Panc1 (cell line): Measurements from ENCODE around the gene MAML3. TPM values are rescaled to one million over a fixed set of nuclear protein-coding genes. Genes with fewer than 3 reads are reported as not detected.

Experiments
- ATAC-seq: fragments of 200-7000 bp; cut with Tn5 transposase; 2 replicates; pipeline ENCODE4 v1.9.1; 2020; ENCODE audit warnings: mild to moderate bottlenecking, moderate library complexity
- BruUV-seq: library from RNA; stranded (reverse); fragments of 400-500 nt; replicated peaks from 2 replicates; lab custom pipeline; 2021; lab: Mats Ljungman, UMichigan
- CTCF ChIA-PET: fragments of 300-600 bp; sonication (Branson Sonifier 250); formaldehyde crosslinking; loops from one replicate; lab custom pipeline; 2022; ENCODE audit warnings: antibody characterized with exemption; lab: Charles Lee
- POLR2A ChIA-PET: fragments of 300-600 bp; sonication (Branson Sonifier 250); formaldehyde crosslinking; loops from one replicate; lab custom pipeline; 2022; ENCODE audit warnings: antibody characterized with exemption; lab: Charles Lee
- DNase-seq: peaks from one replicate; pipeline ENCODE4 v3.0.0-alpha.2; 2010; ENCODE audit warnings: low read depth, low spot score
- H3K27ac ChIP-seq: 2 replicates; pipeline ENCODE4 v1.5.1; 2011; ENCODE audit warnings: mild to moderate bottlenecking, low read length, inconsistent platforms
- H3K27me3 ChIP-seq: fragments of 200-500 bp; sonication (Bioruptor generic); 2 replicates; pipeline ENCODE4 v1.6.0; 2014; ENCODE audit warnings: low read length, inconsistent platforms; ENCODE audit not compliant: control insufficient read depth, insufficient read depth
- H3K36me3 ChIP-seq: fragments of 200-500 bp; sonication (Bioruptor generic); 2 replicates; pipeline ENCODE4 v1.5.1; 2014; ENCODE audit warnings: inconsistent platforms, mild to moderate bottlenecking, low read length, moderate library complexity; ENCODE audit not compliant: control insufficient read depth, insufficient read depth
- H3K4me1 ChIP-seq: 2 replicates; pipeline ENCODE4 v1.5.1; 2011; ENCODE audit warnings: inconsistent platforms, mild to moderate bottlenecking, low read length, moderate library complexity; ENCODE audit not compliant: control insufficient read depth, insufficient read depth
- H3K4me3 ChIP-seq, 2 experiments: 2 replicates each; pipeline ENCODE4 v1.5.1; 2011 to 2012; ENCODE audit warnings: low read depth in 2 of 2, low read length in 2 of 2, mild to moderate bottlenecking in 2 of 2, inconsistent platforms in 1 of 2, moderate library complexity in 1 of 2
- H3K9me3 ChIP-seq: fragments of 200-500 bp; sonication (Bioruptor generic); 2 replicates; pipeline ENCODE4 v1.5.1; 2014; ENCODE audit warnings: low read depth, mild to moderate bottlenecking, inconsistent platforms, low read length, moderate library complexity; ENCODE audit not compliant: control insufficient read depth, insufficient read depth
- CTCF ChIP-seq: fragments of 450-650 bp; IDR thresholded peaks from 2 replicates; pipeline ENCODE4 v1.5.1; 2017; ENCODE audit warnings: mild to moderate bottlenecking
- POLR2AphosphoS5 ChIP-seq: IDR thresholded peaks from 2 replicates; pipeline ENCODE4 v1.6.1; 2012; ENCODE audit warnings: mild to moderate bottlenecking, low read depth, low read length, moderate library complexity
- REST ChIP-seq, 2 experiments: IDR thresholded peaks; 2 replicates each; pipeline ENCODE4 v1.6.1; 2011 to 2012; ENCODE audit warnings: low read depth in 2 of 2, control low read depth in 1 of 2, low read length in 1 of 2, mild to moderate bottlenecking in 1 of 2, moderate library complexity in 1 of 2; ENCODE audit not compliant: insufficient read depth in 1 of 2
- SIN3A ChIP-seq: IDR thresholded peaks from 2 replicates; pipeline ENCODE4 v1.6.1; 2012; ENCODE audit warnings: low read depth, mild to moderate bottlenecking, low read length, moderate library complexity, borderline replicate concordance; ENCODE audit not compliant: insufficient read depth
- TCF7L2 ChIP-seq: IDR thresholded peaks from 2 replicates; pipeline ENCODE4 v1.6.1; 2011; ENCODE audit warnings: mild to moderate bottlenecking, low read depth, low read length, inconsistent platforms
- in situ Hi-C: cut with HindIII; loops from 2 replicates; pipeline ENCODE4 v1.10.0; 2016; ENCODE audit warnings: low sequenced_read_pairs, low pct_unique_long_range_greater_than_20kb
- intact Hi-C: fragments of 100-400 bp; cut with micrococcal nuclease; formaldehyde crosslinking; loops from one replicate; pipeline ENCODE4 v1.10.0; 2022; ENCODE audit not compliant: unreplicated experiment
- total RNA-seq: library from RNA; stranded (reverse); gene quantifications from one replicate; pipeline ENCODE4 v1.2.1, GENCODE V29; 2021; ENCODE audit not compliant: unreplicated experiment

The MAML3 gene
- total RNA-seq, 1 experiment from 2014 or later, result 7.7 TPM

GRCh38 chr4:139917896-139918295 lies 236.1 kb downstream of the MAML3 start:
- Histone ChIP-seq H3K9me3 (no peaks in the 10 kb centered on the region), H3K4me3 (no peak overlapping the region), H3K27me3 (no peaks in the 10 kb centered on the region), H3K4me1 (peaks cover 53% of the 10 kb centered on the region), H3K36me3 (no peaks in the 10 kb centered on the region), H3K27ac (no peak overlapping the region)
- DNase-seq (no peak), ATAC-seq (no peak)
- ChIA-PET POLR2A (no interaction called here), CTCF (no interaction called here)
- BruUV-seq, result no TSS peak
- in situ Hi-C loops, result no loop called here
- intact Hi-C loops, result no loop called here
- TF ChIP-seq TCF7L2 (no peak), CTCF (no peak), SIN3A (no peak), POLR2AphosphoS5 (no peak)

- BruUV-seq, result no TSS peak
- no peak for TF ChIP-seq REST (IDR thresholded peaks at IDR 0.05; ENCODE audit: insufficient read depth in 1 of 2, low read depth in 2 of 2, low read length in 1 of 2)
- no peak for TF ChIP-seq CTCF
- no peak for TF ChIP-seq POLR2AphosphoS5
- no peak for TF ChIP-seq TCF7L2
- TF ChIP-seq SIN3A, result no peak
- no peak overlapping the region for H3K4me3 ChIP-seq
- ATAC-seq, result no peak
- intact Hi-C loops (no loop called here), in situ Hi-C loops (no loop called here)
- no peaks in the 10 kb centered on the region for H3K36me3 ChIP-seq
- ChIA-PET POLR2A (no interaction called here), CTCF (no interaction called here)
- H3K27ac ChIP-seq, result no peak overlapping the region
- H3K27me3 ChIP-seq, result no peaks in the 10 kb centered on the region
- no peaks in the 10 kb centered on the region for H3K9me3 ChIP-seq
- H3K4me1 ChIP-seq, result peaks cover 43% of the 10 kb centered on the region
- no peak for DNase-seq
Observed at GRCh38 chr4:139916041-139916440, 237.9 kb downstream of the MAML3 start.
